NCI-H526 treated with DMSO at 0.1 percent for 48 hours (cell line): ENCODE results near the gene EVI2A.
"Not testable (repeated sequence)": the region's sequence is repeated elsewhere in the genome, so short reads cannot be mapped to it uniquely, and the experiment has no call there.

ENCODE experiments used
- DNase-seq: peaks from one replicate; lab custom pipeline; 2025; lab: John Stamatoyannopoulos, UW

The EVI2A gene

GRCh38 chr17:31321481-31321880 is at the start of gene EVI2A:
TSS of gene EVI2A (minus strand) at chr17:31321622. CDS start at chr17:31319013, 2,609 bp downstream.
- DNase-seq: no peak

- DNase-seq: no peak
These were observed 47.8 kb upstream of the EVI2A start for GRCh38 chr17:31369266-31369665.

GRCh38 chr17:31366088-31366487 is 44.7 kb upstream of the EVI2A start:
- no peak for DNase-seq

GRCh38 chr17:31364012-31364411 is 42.6 kb upstream of the EVI2A start:
- DNase-seq: no peak

- peak; percentile 33 for DNase-seq
These were observed 36.5 kb upstream of the EVI2A start for GRCh38 chr17:31357839-31358394.

- no peak for DNase-seq
These were observed 35.7 kb upstream of the EVI2A start for GRCh38 chr17:31357091-31357490.

- DNase-seq: no peak
These were observed 34.5 kb upstream of the EVI2A start for GRCh38 chr17:31355935-31356334.

GRCh38 chr17:31349454-31349853 is 28.0 kb upstream of the EVI2A start:
- DNase-seq: no peak

GRCh38 chr17:31345191-31345747 is 23.8 kb upstream of the EVI2A start:
- not testable (repeated sequence) for DNase-seq

GRCh38 chr17:31339906-31340661 is 18.7 kb upstream of the EVI2A start:
- no peak for DNase-seq

GRCh38 chr17:31329221-31329620 is 7.8 kb upstream of the EVI2A start:
- no peak for DNase-seq

- DNase-seq: no peak
These were observed 6.7 kb upstream of the EVI2A start for GRCh38 chr17:31328160-31328535.

GRCh38 chr17:31327534-31328159 is 6.2 kb upstream of the EVI2A start:
- no peak for DNase-seq

- no peak for DNase-seq
These were observed 2.1 kb upstream of the EVI2A start for GRCh38 chr17:31323551-31323950.

GRCh38 chr17:31321966-31322365 is 544 bp upstream of the EVI2A start:
- DNase-seq: no peak

GRCh38 chr17:31320791-31321190 is 631 bp downstream of the EVI2A start:
- DNase-seq: peak; percentile 57

GRCh38 chr17:31320241-31320640 is 1.2 kb downstream of the EVI2A start:
- DNase-seq: peak; percentile 64

- DNase-seq: peak; percentile 98
These were observed 2.4 kb downstream of the EVI2A start for GRCh38 chr17:31318851-31319661.

GRCh38 chr17:31318298-31318801 is 3.1 kb downstream of the EVI2A start:
- DNase-seq: peak; percentile 98

- peak; percentile 23 for DNase-seq
These were observed 6.7 kb downstream of the EVI2A start for GRCh38 chr17:31314782-31315100.

GRCh38 chr17:31313982-31314781 is 7.2 kb downstream of the EVI2A start, which contains the start of gene EVI2B:
TSS of gene EVI2B (minus strand) at chr17:31314054. CDS start at chr17:31305609, 8,445 bp downstream.
- DNase-seq: no peak
